ENCODE results near the gene BBOF1. TPM values are rescaled to one million over a fixed set of nuclear protein-coding genes. Genes with fewer than 3 reads are reported as not detected.
A peak's percentile ranks its signal among the peaks of the same experiment; 100 is the strongest.
"Not testable (repeated sequence)": the region's sequence is repeated elsewhere in the genome, so short reads cannot be mapped to it uniquely, and the experiment has no call there.

BBOF1 gene
- total RNA-seq, 2 experiments from 2014 or later: 0.50 to 1.3 TPM

DNA sequence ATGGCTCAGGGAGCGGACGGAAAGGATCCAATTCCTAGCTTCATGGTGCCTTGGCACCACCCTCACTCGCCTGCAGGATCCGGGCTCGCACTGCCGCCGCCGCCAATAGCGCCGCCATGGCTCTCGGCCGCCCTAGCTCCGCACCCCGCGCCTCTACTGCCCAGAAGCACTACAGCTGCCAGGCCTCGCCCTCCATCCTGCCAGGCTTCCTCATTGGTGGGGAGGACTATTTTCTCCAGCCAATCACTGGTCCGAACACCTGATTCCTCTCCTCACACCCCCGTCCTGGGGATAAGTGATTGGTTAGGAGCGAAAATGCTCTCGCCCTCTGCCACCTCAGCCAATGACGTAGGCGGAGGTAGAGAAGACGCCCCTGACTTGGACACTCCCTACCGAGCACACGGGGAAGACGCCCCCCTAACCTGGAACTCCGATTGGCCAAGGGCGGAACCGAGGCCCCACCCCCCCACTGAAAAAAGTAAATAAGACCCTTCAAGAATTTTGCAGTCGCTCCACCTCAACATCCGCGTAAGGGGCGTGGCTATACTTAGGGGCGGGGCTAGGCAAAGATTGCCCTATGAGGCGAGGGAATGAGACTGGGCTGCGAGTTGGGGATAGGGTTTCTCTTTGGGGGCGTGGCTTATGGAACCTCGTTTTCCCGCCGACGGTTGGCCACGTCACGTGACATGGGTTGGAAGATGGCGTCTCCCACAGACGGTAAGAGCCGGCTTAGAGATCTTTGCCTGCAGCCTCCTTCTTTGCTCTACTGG lies 65.3 kb downstream of the BBOF1 start, which contains the start of the genes ALDH6A1 and LIN52:
Gene ALDH6A1, minus strand, starts transcription at position 177 of the 770 bp plus-strand sequence. Its CDS starts 59 bp downstream, at position 118.
Gene LIN52, plus strand, starts transcription at position 680 of the 770 bp plus-strand sequence. Its CDS starts 19 bp downstream, at position 699.
- Mint-ChIP-seq H3K9me3 (peaks cover 2% of the 10 kb centered on the region), H3K27me3 (no peaks in the 10 kb centered on the region), H3K4me1 (peaks cover 50% of the 10 kb centered on the region), H3K36me3 (ENCODE audit: low read depth) (peaks cover 10% of the 10 kb centered on the region), H3K4me3 (peak within 1 kb of the TSS; percentile 91), H3K27ac (peak within 1 kb of the TSS; percentile 89)
- ChIA-PET CTCF (interaction anchor here (0.9 kb wide), 1 partner anchor 173 kb away, joined by 4 read pairs; no protein-coding TSS in a partner anchor), POLR2A (interaction anchor here (0.7 to 2.4 kb wide), 8 partner anchors 13 to 298 kb away, joined by 3 to 13 read pairs (median 4); partner anchors contain the start of genes BBOF1, COQ6, ENTPD5 and FAM161B)
- DNase-seq: peak; percentile 100

- H3K27me3 Mint-ChIP-seq: no peaks in the 10 kb centered on the region
- H3K9me3 Mint-ChIP-seq: peaks cover 2% of the 10 kb centered on the region
- H3K27ac Mint-ChIP-seq: peak overlapping the region; percentile 89
- POLR2A ChIA-PET: interaction anchor here (0.7 to 2.4 kb wide), 8 partner anchors 10 to 298 kb away, joined by 3 to 13 read pairs (median 4); partner anchors contain the start of genes BBOF1, COQ6, ENTPD5 and FAM161B
- DNase-seq: peak; percentile 43
- CTCF ChIA-PET: interaction anchor here (0.5 to 0.6 kb wide), 2 partner anchors 387 to 678 kb away, joined by 3 read pairs; no protein-coding TSS in a partner anchor
- peak overlapping the region; percentile 91 for H3K4me3 Mint-ChIP-seq
- H3K36me3 Mint-ChIP-seq (ENCODE audit: low read depth): peaks cover 10% of the 10 kb centered on the region
- peaks cover 51% of the 10 kb centered on the region for H3K4me1 Mint-ChIP-seq
Measured at GRCh38 chr14:74085047-74085637, 66.0 kb downstream of the BBOF1 start.

DNA sequence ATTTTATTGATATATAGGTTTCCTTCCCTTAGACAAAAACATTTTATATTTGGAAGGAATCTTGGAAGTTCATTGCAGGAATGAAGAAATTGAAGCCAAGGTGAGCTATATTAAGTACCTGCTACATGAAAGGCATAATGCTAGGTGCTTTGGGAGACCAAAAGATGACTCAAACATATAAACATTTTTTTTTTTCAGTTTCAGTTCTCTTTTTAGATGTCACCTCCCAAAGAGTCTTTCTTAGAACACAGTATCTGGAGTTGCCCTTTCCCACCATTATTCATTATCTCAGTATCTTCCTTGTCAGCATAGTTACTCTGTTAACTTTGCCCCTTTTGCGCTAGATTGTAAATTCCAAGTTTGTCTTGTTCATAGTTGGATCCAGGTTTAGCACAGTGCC lies 66.7 kb downstream of the BBOF1 start:
- Mint-ChIP-seq H3K27ac (peak overlapping the region; percentile 89), H3K4me3 (peak overlapping the region; percentile 91), H3K9me3 (peaks cover 2% of the 10 kb centered on the region), H3K27me3 (no peaks in the 10 kb centered on the region), H3K4me1 (peaks cover 53% of the 10 kb centered on the region), H3K36me3 (ENCODE audit: low read depth) (peaks cover 13% of the 10 kb centered on the region)
- ChIA-PET CTCF (no interaction called here), POLR2A (interaction anchor here (0.7 to 2.4 kb wide), 6 partner anchors 10 to 250 kb away, joined by 3 to 13 read pairs (median 6); partner anchors contain the start of genes BBOF1 and ENTPD5)
- DNase-seq: no peak

- POLR2A ChIA-PET: no interaction called here
- Mint-ChIP-seq H3K4me3 (no peak overlapping the region), H3K36me3 (ENCODE audit: low read depth) (peaks cover 20% of the 10 kb centered on the region), H3K27ac (no peak overlapping the region), H3K4me1 (peaks cover 35% of the 10 kb centered on the region), H3K27me3 (no peaks in the 10 kb centered on the region), H3K9me3 (peaks cover 2% of the 10 kb centered on the region)
- DNase-seq: no peak
- CTCF ChIA-PET: interaction anchor here (0.7 to 1.1 kb wide), 2 partner anchors 11 to 416 kb away, joined by 3 to 4 read pairs; no protein-coding TSS in a partner anchor
Measured at GRCh38 chr14:74089251-74090020, 70.3 kb downstream of the BBOF1 start.

DNA sequence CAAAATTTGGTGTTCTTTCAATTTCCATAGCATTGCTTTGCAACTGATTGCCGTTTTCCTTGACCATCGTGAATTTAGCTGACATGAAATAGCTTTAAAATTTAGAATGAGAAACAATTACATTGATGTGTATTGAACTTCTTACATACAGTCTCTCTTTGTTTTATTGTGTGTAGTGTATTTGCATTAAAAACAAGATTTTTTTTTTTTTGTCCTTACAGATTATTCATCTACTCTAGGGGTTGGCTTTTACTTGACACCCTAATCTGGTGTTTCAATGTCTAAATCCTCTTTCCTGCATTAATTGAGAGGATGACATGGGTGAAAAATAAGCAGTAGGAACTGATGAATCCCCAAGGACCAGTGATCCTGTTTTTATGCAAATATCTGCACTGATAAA lies 86.2 kb downstream of the BBOF1 start:
- ChIA-PET POLR2A (interaction anchor here (0.7 kb wide), 1 partner anchor 254 kb away, joined by 3 read pairs; the partner anchor contains the start of gene PTGR2), CTCF (interaction anchor here (0.5 to 0.7 kb wide), 3 partner anchors 57 to 152 kb away, joined by 3 to 4 read pairs (median 3); no protein-coding TSS in a partner anchor)
- Mint-ChIP-seq H3K4me3 (no peak overlapping the region), H3K9me3 (no peaks in the 10 kb centered on the region), H3K27me3 (no peaks in the 10 kb centered on the region), H3K36me3 (ENCODE audit: low read depth) (peaks cover 33% of the 10 kb centered on the region), H3K4me1 (no peaks in the 10 kb centered on the region), H3K27ac (no peak overlapping the region)
- DNase-seq: no peak

GRCh38 chr14:74109369-74109768 lies 90.2 kb downstream of the BBOF1 start:
- DNase-seq: no peak
- H3K4me3 Mint-ChIP-seq: no peak overlapping the region
- peaks cover 20% of the 10 kb centered on the region for H3K36me3 Mint-ChIP-seq (ENCODE audit: low read depth)
- H3K27ac Mint-ChIP-seq: no peak overlapping the region
- no peaks in the 10 kb centered on the region for H3K4me1 Mint-ChIP-seq
- CTCF ChIA-PET: interaction anchor here (3.5 kb wide), 1 partner anchor 142 kb away, joined by 15 read pairs; no protein-coding TSS in a partner anchor
- POLR2A ChIA-PET: interaction anchor here (1.0 kb wide), 1 partner anchor 655 kb away, joined by 4 read pairs; no protein-coding TSS in a partner anchor
- no peaks in the 10 kb centered on the region for H3K9me3 Mint-ChIP-seq
- H3K27me3 Mint-ChIP-seq: no peaks in the 10 kb centered on the region

DNA sequence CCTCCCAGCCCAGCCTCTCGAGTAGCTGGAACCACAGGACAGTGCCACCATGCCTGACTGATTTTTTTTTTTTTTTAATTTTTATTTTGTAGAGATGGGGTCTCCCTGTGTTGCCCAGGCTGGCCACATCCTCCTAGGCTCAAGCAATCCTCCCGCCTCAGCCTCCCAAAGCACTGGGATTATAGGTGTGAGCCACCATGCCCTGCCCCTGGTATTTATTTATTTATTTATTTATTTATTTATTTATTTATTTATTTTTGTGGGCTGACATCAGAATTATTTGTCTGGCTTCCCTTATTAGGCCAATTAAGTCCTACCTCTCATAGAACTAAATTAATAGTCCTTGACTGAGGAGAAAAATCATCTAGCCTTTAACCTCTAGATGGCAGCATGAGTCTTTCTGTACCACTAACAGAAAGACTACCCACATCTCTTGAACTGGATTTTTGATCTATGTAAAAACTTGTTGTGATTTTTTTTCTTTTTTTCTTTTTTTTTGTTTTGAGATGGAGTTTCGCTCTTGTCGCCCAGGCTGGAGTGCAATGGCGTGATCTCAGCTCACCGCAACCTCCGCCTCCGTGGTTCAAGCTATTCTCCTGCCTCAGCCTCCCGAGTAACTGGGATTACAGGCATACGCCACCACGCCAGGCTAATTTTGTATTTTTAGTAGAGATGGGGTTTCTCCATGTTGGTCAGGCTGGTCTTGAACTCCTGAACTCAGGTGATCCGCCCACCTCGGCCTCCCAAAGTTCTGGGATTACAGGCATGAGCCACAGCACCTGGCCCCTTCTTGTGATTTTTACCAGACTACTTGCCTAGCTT lies 92.5 kb downstream of the BBOF1 start:
- DNase-seq, H3K4me1 Mint-ChIP-seq, POLR2A ChIA-PET, H3K27ac Mint-ChIP-seq, H3K27me3 Mint-ChIP-seq, H3K4me3 Mint-ChIP-seq, H3K9me3 Mint-ChIP-seq: not testable (repeated sequence)
- H3K36me3 Mint-ChIP-seq (ENCODE audit: low read depth): peaks cover 16% of the 10 kb centered on the region
- CTCF ChIA-PET: interaction anchor here (0.6 to 3.5 kb wide), 15 partner anchors 9 to 147 kb away, joined by 3 to 15 read pairs (median 4); no protein-coding TSS in a partner anchor

Other genes starting within 250 kb of the BBOF1 start
- gene PTGR2, start 167.5 kb upstream of the BBOF1 start, total RNA-seq: 1 to 10 TPM; 2.3 to 2.8 TPM
- gene ZNF410, start 132.5 kb upstream of the BBOF1 start, total RNA-seq: 10 to 100 TPM; 54.2 to 56.5 TPM
- 1 to 10 TPM; 1.8 to 2.1 TPM for gene FAM161B, start 69.3 kb upstream of the BBOF1 start, total RNA-seq
- gene COQ6, start 69.0 kb upstream of the BBOF1 start, total RNA-seq: 10 to 100 TPM; 13.2 to 15.5 TPM
- gene ENTPD5, start 61 bp upstream of the BBOF1 start, total RNA-seq: 10 to 100 TPM; 10.5 to 11.1 TPM
- 10 to 100 TPM; 16.8 to 18.2 TPM for gene ALDH6A1, start 65.1 kb downstream of the BBOF1 start, total RNA-seq
- 10 to 100 TPM; 14.5 to 17.6 TPM for gene LIN52, start 65.6 kb downstream of the BBOF1 start, total RNA-seq
- gene VSX2, start 220.1 kb downstream of the BBOF1 start, total RNA-seq: not detected

All from activated CD4-positive, alpha-beta memory T cell treated with anti-CD3 and anti-CD28 coated beads, Interleukin-2, amount 10 ng/mL, durations not matched to agents 7 days and 5 days (primary cell).